ENCODE results near the gene RAB31.
A peak's percentile ranks its signal among the peaks of the same experiment; 100 is the strongest.

Gene RAB31

GRCh38 chr18:9865764-9866490 is 157.8 kb downstream of the RAB31 start:
- DNase-seq (ENCODE audit: low read depth) = no peak

GRCh38 chr18:9866627-9867026 is 158.5 kb downstream of the RAB31 start:
- no peak for DNase-seq (ENCODE audit: low read depth)

- no peak for DNase-seq (ENCODE audit: low read depth)
These were observed 159.0 kb downstream of the RAB31 start for GRCh38 chr18:9867071-9867594.

- no peak for DNase-seq (ENCODE audit: low read depth)
These were observed 161.0 kb downstream of the RAB31 start for GRCh38 chr18:9868857-9869714.

GRCh38 chr18:9869715-9870430 is 161.8 kb downstream of the RAB31 start:
- DNase-seq (ENCODE audit: low read depth) = peak; percentile 79

- no peak for DNase-seq (ENCODE audit: low read depth)
These were observed 162.4 kb downstream of the RAB31 start for GRCh38 chr18:9870431-9871008.

- no peak for DNase-seq (ENCODE audit: low read depth)
These were observed 163.2 kb downstream of the RAB31 start for GRCh38 chr18:9871244-9871746.

- DNase-seq (ENCODE audit: low read depth) = no peak
These were observed 164.7 kb downstream of the RAB31 start for GRCh38 chr18:9872823-9873222.

GRCh38 chr18:9874728-9875127 is 166.6 kb downstream of the RAB31 start:
- DNase-seq (ENCODE audit: low read depth) = no peak

GRCh38 chr18:9876212-9876866 is 168.2 kb downstream of the RAB31 start:
- no peak for DNase-seq (ENCODE audit: low read depth)

- peak; percentile 73 for DNase-seq (ENCODE audit: low read depth)
These were observed 169.0 kb downstream of the RAB31 start for GRCh38 chr18:9876867-9877654.

- DNase-seq (ENCODE audit: low read depth) = no peak
These were observed 169.5 kb downstream of the RAB31 start for GRCh38 chr18:9877655-9878014.

- no peak for DNase-seq (ENCODE audit: low read depth)
These were observed 170.0 kb downstream of the RAB31 start for GRCh38 chr18:9878095-9878494.

- DNase-seq (ENCODE audit: low read depth) = no peak
These were observed 170.7 kb downstream of the RAB31 start for GRCh38 chr18:9878783-9879242.

GRCh38 chr18:9884090-9884489 is 176.0 kb downstream of the RAB31 start:
- no peak for DNase-seq (ENCODE audit: low read depth)

GRCh38 chr18:9884532-9885140 is 176.5 kb downstream of the RAB31 start:
- DNase-seq (ENCODE audit: low read depth) = no peak

GRCh38 chr18:9885170-9886004 is 177.3 kb downstream of the RAB31 start, which contains the start of gene TXNDC2:
TSS of gene TXNDC2 (plus strand) at chr18:9885973. CDS start at chr18:9886681, 708 bp downstream.
- no peak for DNase-seq (ENCODE audit: low read depth)

GRCh38 chr18:9886005-9886348 is 177.9 kb downstream of the RAB31 start:
- DNase-seq (ENCODE audit: low read depth) = no peak

- no peak for DNase-seq (ENCODE audit: low read depth)
These were observed 179.9 kb downstream of the RAB31 start for GRCh38 chr18:9887992-9888391.

All from stromal cell of bone marrow (primary cell).